ENCODE results near the gene GRPEL2.

- no peak for TF ChIP-seq CTCF (IDR thresholded peaks at IDR 0.05; ENCODE audit: insufficient read depth, low read length, poor library complexity, severe bottlenecking)
- no peak for TF ChIP-seq EZH2phosphoT487 (conservative IDR thresholded peaks at IDR 0.05; ENCODE audit: low read length)
Measured at GRCh38 chr5:149349382-149349781, 4.1 kb downstream of the GRPEL2 start.
